CD14-positive monocyte (primary cell): ENCODE results near the gene DLG4. TPM values are rescaled to one million over a fixed set of nuclear protein-coding genes. Genes with fewer than 3 reads are reported as not detected.
A peak's percentile ranks its signal among the peaks of the same experiment; 100 is the strongest.

Experiments used
- DNase-seq, 3 donors: peaks; one replicate each; pipeline ENCODE4 v3.0.0-alpha.2; 2011 to 2022
- H2AFZ ChIP-seq: 2 replicates; pipeline ENCODE4 v1.6.0; 2012; ENCODE audit warnings: mild to moderate bottlenecking, low read depth, low read length, inconsistent platforms; ENCODE audit not compliant: insufficient read depth, poor library complexity, severe bottlenecking
- H3K27ac ChIP-seq, 2 donors: 1 replicate in 1 of 2; 2 replicates in 1 of 2; pipeline ENCODE4 v1.5.1; 2012 to 2013; ENCODE audit warnings: low read length in 2 of 2, control low read depth in 1 of 2, inconsistent platforms in 1 of 2, low read depth in 1 of 2, mild to moderate bottlenecking in 1 of 2
- H3K27me3 ChIP-seq, 2 donors: one replicate each; pipeline versions ENCODE4 v1.6.0 to v1.6.1; 2011 to 2013; ENCODE audit warnings: low read length in 2 of 2; ENCODE audit not compliant: control insufficient read depth in 2 of 2, insufficient read depth in 2 of 2
- H3K36me3 ChIP-seq, 2 donors: replicated peaks in 1 of 2; 1 replicate in 1 of 2; 2 replicates in 1 of 2; pipeline versions ENCODE4 v1.5.1 to v1.6.1; 2012 to 2013; ENCODE audit warnings: low read length in 2 of 2, control low read depth in 1 of 2, inconsistent platforms in 1 of 2, mild to moderate bottlenecking in 1 of 2; ENCODE audit not compliant: insufficient read depth in 2 of 2, control insufficient read depth in 1 of 2
- H3K4me1 ChIP-seq, 2 donors: 1 replicate in 1 of 2; 2 replicates in 1 of 2; pipeline versions ENCODE4 v1.5.1 to v1.6.1; 2012 to 2013; ENCODE audit warnings: low read length in 2 of 2, control low read depth in 1 of 2, inconsistent platforms in 1 of 2, mild to moderate bottlenecking in 1 of 2, moderate library complexity in 1 of 2; ENCODE audit not compliant: insufficient read depth in 2 of 2, control insufficient read depth in 1 of 2
- H3K4me2 ChIP-seq: replicated peaks from 2 replicates; pipeline ENCODE3; 2012; ENCODE audit warnings: low read length, moderate library complexity, mild to moderate bottlenecking; ENCODE audit not compliant: poor library complexity, severe bottlenecking; ENCODE audit errors: extremely low read depth
- H3K4me3 ChIP-seq, 3 experiments: fragments of 200-600 bp in 1 of 3; sonication (generic) in 1 of 3; replicated peaks in 1 of 3; 1 replicate in 2 of 3; 2 replicates in 1 of 3; pipeline ENCODE4 v1.5.1; 2011 to 2013; ENCODE audit warnings: low read length in 3 of 3, mild to moderate bottlenecking in 3 of 3, control low read depth in 2 of 3, low read depth in 2 of 3, inconsistent platforms in 1 of 3, moderate library complexity in 1 of 3
- H3K79me2 ChIP-seq: 2 replicates; pipeline ENCODE4 v1.6.0; 2012; ENCODE audit warnings: mild to moderate bottlenecking, control low read depth, inconsistent platforms, low read length, moderate library complexity; ENCODE audit not compliant: insufficient read depth
- H3K9ac ChIP-seq: 2 replicates; pipeline ENCODE4 v1.6.0; 2017; ENCODE audit warnings: low read length, mild to moderate bottlenecking; ENCODE audit not compliant: insufficient read depth, poor library complexity, severe bottlenecking
- H3K9me3 ChIP-seq, 2 donors: replicated peaks in 1 of 2; 1 replicate in 1 of 2; 2 replicates in 1 of 2; pipeline versions ENCODE4 v1.5.1 to v1.6.1; 2012 to 2013; ENCODE audit warnings: low read length in 2 of 2, control low read depth in 1 of 2; ENCODE audit not compliant: control insufficient read depth in 1 of 2, insufficient read depth in 1 of 2
- H4K20me1 ChIP-seq: 2 replicates; pipeline ENCODE4 v1.6.0; 2012; ENCODE audit warnings: mild to moderate bottlenecking, low read length, control low read depth, moderate library complexity; ENCODE audit not compliant: insufficient read depth
- H3K27ac Mint-ChIP-seq, 7 donors: one replicate each; pipeline ENCODE4 v1.8.0; 2020; ENCODE audit warnings: mild to moderate bottlenecking in 7 of 7, mixed read lengths in 7 of 7, moderate library complexity in 6 of 7, inconsistent platforms in 2 of 7
- H3K27me3 Mint-ChIP-seq, 3 donors: one replicate each; pipeline ENCODE4 v1.8.0; 2021 to 2022; ENCODE audit warnings: low read depth in 3 of 3, mild to moderate bottlenecking in 3 of 3, mixed read lengths in 3 of 3, moderate library complexity in 3 of 3, inconsistent platforms in 1 of 3
- H3K36me3 Mint-ChIP-seq, 2 donors: one replicate each; pipeline ENCODE4 v1.8.0; 2020; ENCODE audit warnings: mixed read lengths in 2 of 2, inconsistent platforms in 1 of 2, mild to moderate bottlenecking in 1 of 2
- H3K4me1 Mint-ChIP-seq: one replicate; pipeline ENCODE4 v1.8.0; 2020; ENCODE audit warnings: mild to moderate bottlenecking, mixed read lengths
- H3K4me3 Mint-ChIP-seq, 2 donors: one replicate each; pipeline ENCODE4 v1.8.0; 2020; ENCODE audit warnings: mild to moderate bottlenecking in 2 of 2, mixed read lengths in 2 of 2, moderate library complexity in 1 of 2
- H3K9me3 Mint-ChIP-seq, 7 donors: one replicate each; pipeline ENCODE4 v1.8.0; 2020 to 2022; ENCODE audit warnings: mixed read lengths in 7 of 7, mild to moderate bottlenecking in 6 of 7, moderate library complexity in 6 of 7, inconsistent platforms in 2 of 7
- WGBS: methylation state at CpG from one replicate; pipeline ENCODE4 v1.1.5; 2013; ENCODE audit warnings: missing lambda C conversion rate; ENCODE audit not compliant: insufficient coverage; 5-methylcytosine and 5-hydroxymethylcytosine counted together
- intact Hi-C, 2 donors: fragments of 100-400 bp; cut with micrococcal nuclease; formaldehyde crosslinking; loops; one replicate each; pipeline versions ENCODE4 v1.15.0 to v1.15.1; 2023
- polyA plus RNA-seq, 3 donors: library from polyadenylated mRNA; depleted of rRNA in 1 of 3; unstranded in 2 of 3; stranded (reverse) in 1 of 3; fragments of 300-500 nt in 2 of 3; fragments of >200 nt in 1 of 3; fragmentation: Illumina TruSeq in 2 of 3; gene quantifications; 1 replicate in 2 of 3; 2 replicates in 1 of 3; pipeline ENCODE4 v1.2.3, GENCODE V29; 2012 to 2021
- TF ChIP-seq, protein P1 (sequence below): fragments of 200-600 bp; IDR thresholded peaks from one replicate; pipeline ENCODE4 v1.8.0; 2022; ENCODE audit warnings: antibody characterized with exemption, mild to moderate bottlenecking

Gene DLG4
- polyA plus RNA-seq, 3 donors: 0.37 to 42.6 (median 0.39) TPM

DNA sequence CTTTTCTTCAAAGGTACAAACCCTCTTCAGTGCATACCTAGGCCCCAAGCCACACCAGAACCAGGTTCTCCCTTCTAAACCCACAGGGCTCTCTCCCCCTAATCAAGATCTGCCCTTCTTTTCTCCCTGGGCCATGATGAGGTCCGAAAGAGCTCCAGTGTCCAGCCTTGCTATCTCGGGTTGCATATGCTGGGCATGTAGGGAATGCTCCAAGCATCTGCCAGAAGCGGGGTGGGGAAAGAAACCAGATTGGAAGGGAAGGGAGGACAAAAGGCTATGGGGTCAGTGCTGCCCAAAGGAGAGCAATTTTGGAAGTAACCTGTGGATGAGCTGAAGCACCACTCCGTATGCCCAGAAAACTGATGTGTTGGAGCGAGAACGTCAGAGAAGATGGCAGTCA lies 29.6 kb upstream of the DLG4 start:
- Mint-ChIP-seq H3K4me3 (peak overlapping the region in 1 of 2 donors; percentile 62), H3K4me1 (peaks cover 34% of the 10 kb centered on the region), H3K36me3 (peaks cover 28 to 38% of the 10 kb centered on the region in 2 donors), H3K9me3 (no peaks in the 10 kb centered on the region), H3K27me3 (no peaks in the 10 kb centered on the region), H3K27ac (peak overlapping the region in 5 of 7 donors; percentile 4 to 95 (median 95))
- H3K9me3 ChIP-seq: no peaks in the 10 kb centered on the region
- peaks cover 5% of the 10 kb centered on the region for H4K20me1 ChIP-seq
- TF ChIP-seq, protein P1, sequence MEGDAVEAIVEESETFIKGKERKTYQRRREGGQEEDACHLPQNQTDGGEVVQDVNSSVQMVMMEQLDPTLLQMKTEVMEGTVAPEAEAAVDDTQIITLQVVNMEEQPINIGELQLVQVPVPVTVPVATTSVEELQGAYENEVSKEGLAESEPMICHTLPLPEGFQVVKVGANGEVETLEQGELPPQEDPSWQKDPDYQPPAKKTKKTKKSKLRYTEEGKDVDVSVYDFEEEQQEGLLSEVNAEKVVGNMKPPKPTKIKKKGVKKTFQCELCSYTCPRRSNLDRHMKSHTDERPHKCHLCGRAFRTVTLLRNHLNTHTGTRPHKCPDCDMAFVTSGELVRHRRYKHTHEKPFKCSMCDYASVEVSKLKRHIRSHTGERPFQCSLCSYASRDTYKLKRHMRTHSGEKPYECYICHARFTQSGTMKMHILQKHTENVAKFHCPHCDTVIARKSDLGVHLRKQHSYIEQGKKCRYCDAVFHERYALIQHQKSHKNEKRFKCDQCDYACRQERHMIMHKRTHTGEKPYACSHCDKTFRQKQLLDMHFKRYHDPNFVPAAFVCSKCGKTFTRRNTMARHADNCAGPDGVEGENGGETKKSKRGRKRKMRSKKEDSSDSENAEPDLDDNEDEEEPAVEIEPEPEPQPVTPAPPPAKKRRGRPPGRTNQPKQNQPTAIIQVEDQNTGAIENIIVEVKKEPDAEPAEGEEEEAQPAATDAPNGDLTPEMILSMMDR: no peak
- no peaks in the 10 kb centered on the region for H3K27me3 ChIP-seq
- H2AFZ ChIP-seq: no peak overlapping the region
- peaks cover 76% of the 10 kb centered on the region for H3K79me2 ChIP-seq
- no peak overlapping the region for H3K9ac ChIP-seq
- intact Hi-C loops: no loop called here
- peaks cover 31 to 36% of the 10 kb centered on the region in 2 donors for H3K4me1 ChIP-seq
- H3K4me3 ChIP-seq: no peak overlapping the region
- WGBS: 99% methylated on average over 5 of the region's 6 CpGs
- no peak overlapping the region for H3K4me2 ChIP-seq
- H3K27ac ChIP-seq: peak overlapping the region in 1 of 2 donors; percentile 9
- peaks cover 26 to 27% of the 10 kb centered on the region in 2 donors for H3K36me3 ChIP-seq
- DNase-seq: no peak

DNA sequence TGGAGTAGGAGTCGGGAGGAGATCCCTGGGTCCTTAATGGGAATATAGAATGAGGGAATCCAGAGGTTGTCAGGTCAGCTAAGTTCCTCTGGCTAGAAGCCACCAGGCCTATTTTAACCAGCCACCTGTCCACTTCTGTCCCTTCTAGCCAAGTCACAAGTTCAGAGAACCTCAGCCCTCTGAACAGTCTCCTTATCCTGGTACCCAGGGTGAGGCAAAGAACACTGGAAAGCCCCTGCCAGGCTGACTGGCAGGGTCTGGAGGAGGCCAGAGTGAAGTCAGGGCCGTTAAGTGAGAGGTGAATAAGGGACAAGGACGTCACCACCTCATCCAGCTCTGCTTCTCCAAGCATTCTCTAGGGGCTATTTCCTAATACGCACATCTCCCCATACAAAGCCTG lies 29.2 kb upstream of the DLG4 start:
- H3K9me3 ChIP-seq: no peaks in the 10 kb centered on the region
- H3K4me1 ChIP-seq: peaks cover 31 to 36% of the 10 kb centered on the region in 2 donors
- peak overlapping the region in 3 of 7 donors; percentile 4 to 95 (median 46) for H3K27ac Mint-ChIP-seq
- peaks cover 28 to 30% of the 10 kb centered on the region in 2 donors for H3K36me3 ChIP-seq
- H3K4me3 ChIP-seq: no peak overlapping the region
- TF ChIP-seq, protein P1: no peak
- intact Hi-C loops: no loop called here
- DNase-seq: no peak
- peaks cover 75% of the 10 kb centered on the region for H3K79me2 ChIP-seq
- no peak overlapping the region for H3K9ac ChIP-seq
- H3K4me2 ChIP-seq: no peak overlapping the region
- whole genome bisulfite sequencing: 90% methylated on average over 2 of the region's 4 CpGs
- peaks cover 5% of the 10 kb centered on the region for H4K20me1 ChIP-seq
- no peak overlapping the region for H3K4me3 Mint-ChIP-seq
- no peaks in the 10 kb centered on the region for H3K27me3 ChIP-seq
- H3K4me1 Mint-ChIP-seq: peaks cover 35% of the 10 kb centered on the region
- no peaks in the 10 kb centered on the region for H3K9me3 Mint-ChIP-seq
- H2AFZ ChIP-seq: no peak overlapping the region
- peak overlapping the region in 1 of 2 donors; percentile 9 for H3K27ac ChIP-seq
- H3K36me3 Mint-ChIP-seq: peaks cover 26 to 40% of the 10 kb centered on the region in 2 donors
- H3K27me3 Mint-ChIP-seq: no peaks in the 10 kb centered on the region
